Measurements from ENCODE around the gene NDUFAF5. TPM values are rescaled to one million over a fixed set of nuclear protein-coding genes. Genes with fewer than 3 reads are reported as not detected.

Gene NDUFAF5
- total RNA-seq, 5 donors from 2014 or later (not counting 1 experiment from before 2014, with no cell fraction given): 25.6 to 39.4 (median 30.1) TPM

DNA sequence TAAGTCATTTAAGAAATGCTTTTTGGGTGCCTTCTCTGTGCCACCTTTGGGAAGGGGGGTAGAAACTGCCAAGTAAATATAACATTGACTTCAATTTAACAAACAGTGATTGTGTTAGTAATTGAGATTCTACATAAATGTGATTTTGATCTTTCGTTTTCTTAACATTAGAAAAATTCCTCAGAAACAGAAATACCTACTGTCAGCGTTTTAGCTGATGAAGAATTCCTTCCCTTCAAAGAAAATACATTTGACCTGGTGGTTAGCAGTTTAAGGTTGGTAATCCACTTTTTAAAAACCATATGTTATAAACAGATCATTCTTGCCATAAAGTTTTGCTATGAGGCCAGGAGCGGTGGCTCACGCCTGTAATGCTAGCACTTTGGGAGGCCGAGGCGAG lies 9.8 kb downstream of the NDUFAF5 start:
- no peaks in the 10 kb centered on the region for H3K27me3 ChIP-seq (replicated peaks in 1 of 2; ENCODE audit: control insufficient read depth in 2 of 2, extremely low read depth in 1 of 2, insufficient read depth in 2 of 2, low read length in 1 of 2)
- H3K4me1 Mint-ChIP-seq: peaks cover under 1 to 20% (median 9%) of the 10 kb centered on the region in 3 donors
- no peak overlapping the region for H3K4me3 ChIP-seq (ENCODE audit: control insufficient read depth in 1 of 2, extremely low read depth in 1 of 2, low read length in 1 of 2)
- 100% methylated on average over 2 of the region's 6 CpGs for WGBS (ENCODE audit: insufficient coverage)
- ChIA-PET POLR2A (no interaction called here), CTCF (interaction anchor here in 1 of 2 donors (1.4 kb wide), 1 partner anchor 9 kb away, joined by 3 read pairs; no protein-coding TSS in a partner anchor)
- H3K27ac ChIP-seq (ENCODE audit: low read length): no peak overlapping the region
- H3K27me3 Mint-ChIP-seq: no peaks in the 10 kb centered on the region
- ATAC-seq (replicated peaks in 1 of 4): no peak
- peaks cover 6 to 82% of the 10 kb centered on the region in 2 donors for H3K36me3 ChIP-seq (ENCODE audit: control insufficient read depth in 2 of 2, extremely low read depth in 1 of 2, insufficient read depth in 1 of 2, low read length in 1 of 2)
- no peaks in the 10 kb centered on the region for H3K9me3 Mint-ChIP-seq
- no peaks in the 10 kb centered on the region for H3K9me3 ChIP-seq
- H3K4me3 Mint-ChIP-seq: no peak overlapping the region
- no peak overlapping the region for H3K27ac Mint-ChIP-seq
- H3K36me3 Mint-ChIP-seq: peaks cover 57% of the 10 kb centered on the region
- H3K4me1 ChIP-seq (ENCODE audit: control insufficient read depth in 1 of 2, extremely low read depth in 1 of 2, insufficient read depth in 2 of 2, low read length in 2 of 2): no peaks in the 10 kb centered on the region
- no peak for DNase-seq

DNA sequence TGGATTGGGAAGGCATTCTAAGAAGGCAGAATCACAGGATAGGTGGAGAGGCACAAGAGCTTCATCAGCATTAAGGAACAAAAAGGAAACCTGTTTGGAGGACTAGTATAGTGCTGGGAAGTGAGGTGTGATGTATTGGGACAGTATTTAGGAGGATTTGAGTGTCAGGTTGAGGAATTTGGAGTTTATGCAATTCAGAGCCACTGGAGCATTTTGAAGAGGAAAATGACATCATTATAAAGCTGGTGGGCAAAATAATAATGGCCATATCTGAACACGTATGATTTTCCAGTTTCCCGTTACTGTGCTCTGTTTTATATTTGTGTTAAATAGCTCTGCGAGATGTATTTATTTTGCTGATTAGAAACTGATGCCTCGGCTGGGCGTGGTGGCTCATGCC lies 14.2 kb downstream of the NDUFAF5 start:
- 92% methylated on average over 2 of the region's 5 CpGs for WGBS (ENCODE audit: insufficient coverage)
- no peak for ATAC-seq (replicated peaks in 1 of 4)
- H3K9me3 Mint-ChIP-seq: no peaks in the 10 kb centered on the region

DNA sequence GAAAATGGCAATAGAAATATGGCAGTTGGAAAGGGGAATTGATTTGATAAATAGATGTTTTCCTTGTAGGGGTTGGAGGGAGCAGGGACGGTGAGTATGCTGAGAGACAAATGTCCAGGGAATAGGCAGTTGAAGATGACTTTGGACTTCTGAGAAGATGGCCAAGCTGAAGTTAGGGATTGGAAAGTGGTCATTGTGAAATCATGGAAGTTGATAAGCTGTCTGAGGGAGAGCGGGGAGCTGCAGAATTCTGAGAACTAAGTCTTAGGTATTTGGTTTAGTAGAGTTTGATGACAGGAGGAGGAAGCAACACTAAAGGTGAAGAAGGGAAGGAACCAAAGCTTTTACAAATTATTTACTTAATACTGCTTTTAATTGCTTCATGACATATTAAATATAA lies 15.1 kb downstream of the NDUFAF5 start:
- H3K4me3 Mint-ChIP-seq: no peak overlapping the region
- no peak overlapping the region for H3K27ac Mint-ChIP-seq

More for the DNA sequence above, 14.2 kb downstream of the NDUFAF5 start:
- ChIA-PET CTCF (no interaction called here), POLR2A (no interaction called here)
- Histone ChIP-seq H3K27ac (ENCODE audit: low read length) (no peak overlapping the region), H3K4me1 (ENCODE audit: control insufficient read depth in 1 of 2, extremely low read depth in 1 of 2, insufficient read depth in 2 of 2, low read length in 2 of 2) (no peaks in the 10 kb centered on the region), H3K9me3 (no peaks in the 10 kb centered on the region), H3K27me3 (replicated peaks in 1 of 2; ENCODE audit: control insufficient read depth in 2 of 2, extremely low read depth in 1 of 2, insufficient read depth in 2 of 2, low read length in 1 of 2) (no peaks in the 10 kb centered on the region), H3K36me3 (ENCODE audit: control insufficient read depth in 2 of 2, extremely low read depth in 1 of 2, insufficient read depth in 1 of 2, low read length in 1 of 2) (peaks cover 6 to 81% of the 10 kb centered on the region in 2 donors), H3K4me3 (ENCODE audit: control insufficient read depth in 1 of 2, extremely low read depth in 1 of 2, low read length in 1 of 2) (no peak overlapping the region)
- Mint-ChIP-seq H3K4me1 (peaks cover 0 to 4% (median 0%) of the 10 kb centered on the region in 3 donors), H3K36me3 (peaks cover 58% of the 10 kb centered on the region), H3K4me3 (no peak overlapping the region), H3K27ac (no peak overlapping the region), H3K27me3 (no peaks in the 10 kb centered on the region)
- no peak for DNase-seq

DNA sequence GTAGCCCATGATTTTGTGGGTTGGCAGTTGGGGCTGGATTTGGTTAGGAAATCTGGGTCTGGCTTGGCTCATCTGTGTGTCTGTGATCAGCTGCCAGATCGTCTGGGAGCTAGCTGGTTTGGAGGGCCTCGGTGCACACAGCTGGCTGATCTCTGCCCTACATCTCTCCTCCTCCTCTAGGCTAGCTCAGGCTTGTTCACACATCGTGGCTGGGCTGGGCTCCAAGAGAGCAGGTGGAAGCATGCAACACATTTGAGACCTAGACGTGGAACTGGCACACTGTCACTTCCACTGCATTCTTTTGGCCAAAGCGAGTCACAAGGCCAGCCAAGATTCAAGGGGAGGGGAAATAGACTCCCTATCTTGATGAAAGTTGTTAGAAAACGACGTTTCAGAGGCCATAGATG lies 15.9 kb downstream of the NDUFAF5 start:
- ChIA-PET CTCF (interaction anchor here (1.1 to 1.5 kb wide), 2 partner anchors 12 kb away, joined by 3 read pairs; no protein-coding TSS in a partner anchor), POLR2A (no interaction called here)
- no peak for ATAC-seq (replicated peaks in 1 of 4)
- Mint-ChIP-seq H3K36me3 (peaks cover 61% of the 10 kb centered on the region), H3K4me1 (peaks cover 0 to 4% (median 0%) of the 10 kb centered on the region in 3 donors), H3K4me3 (no peak overlapping the region), H3K27ac (no peak overlapping the region), H3K27me3 (no peaks in the 10 kb centered on the region), H3K9me3 (no peaks in the 10 kb centered on the region)
- Histone ChIP-seq H3K4me1 (ENCODE audit: control insufficient read depth in 1 of 2, extremely low read depth in 1 of 2, insufficient read depth in 2 of 2, low read length in 2 of 2) (no peaks in the 10 kb centered on the region), H3K36me3 (ENCODE audit: control insufficient read depth in 2 of 2, extremely low read depth in 1 of 2, insufficient read depth in 1 of 2, low read length in 1 of 2) (peaks cover 8 to 69% of the 10 kb centered on the region in 2 donors), H3K27me3 (replicated peaks in 1 of 2; ENCODE audit: control insufficient read depth in 2 of 2, extremely low read depth in 1 of 2, insufficient read depth in 2 of 2, low read length in 1 of 2) (no peaks in the 10 kb centered on the region), H3K4me3 (ENCODE audit: control insufficient read depth in 1 of 2, extremely low read depth in 1 of 2, low read length in 1 of 2) (no peak overlapping the region), H3K9me3 (no peaks in the 10 kb centered on the region), H3K27ac (ENCODE audit: low read length) (no peak overlapping the region)
- no peak for DNase-seq
- 45% methylated on average over 4 of the region's 7 CpGs for WGBS (ENCODE audit: insufficient coverage)

More for the DNA sequence above, 15.1 kb downstream of the NDUFAF5 start:
- Histone ChIP-seq H3K9me3 (no peaks in the 10 kb centered on the region), H3K27me3 (replicated peaks in 1 of 2; ENCODE audit: control insufficient read depth in 2 of 2, extremely low read depth in 1 of 2, insufficient read depth in 2 of 2, low read length in 1 of 2) (no peaks in the 10 kb centered on the region), H3K4me3 (ENCODE audit: control insufficient read depth in 1 of 2, extremely low read depth in 1 of 2, low read length in 1 of 2) (no peak overlapping the region), H3K27ac (ENCODE audit: low read length) (no peak overlapping the region), H3K4me1 (ENCODE audit: control insufficient read depth in 1 of 2, extremely low read depth in 1 of 2, insufficient read depth in 2 of 2, low read length in 2 of 2) (no peaks in the 10 kb centered on the region), H3K36me3 (ENCODE audit: control insufficient read depth in 2 of 2, extremely low read depth in 1 of 2, insufficient read depth in 1 of 2, low read length in 1 of 2) (peaks cover 6 to 73% of the 10 kb centered on the region in 2 donors)
- ChIA-PET CTCF (interaction anchor here (1.1 to 1.5 kb wide), 2 partner anchors 12 kb away, joined by 3 read pairs; no protein-coding TSS in a partner anchor), POLR2A (no interaction called here)
- 100% methylated on average over 1 of the region's 2 CpGs for WGBS (ENCODE audit: insufficient coverage)
- DNase-seq: no peak
- no peak for ATAC-seq (replicated peaks in 1 of 4)
- H3K27me3 Mint-ChIP-seq: no peaks in the 10 kb centered on the region
- H3K4me1 Mint-ChIP-seq: peaks cover 0 to 4% (median 0%) of the 10 kb centered on the region in 3 donors
- peaks cover 64% of the 10 kb centered on the region for H3K36me3 Mint-ChIP-seq
- no peaks in the 10 kb centered on the region for H3K9me3 Mint-ChIP-seq

- Mint-ChIP-seq H3K4me3 (no peak overlapping the region), H3K4me1 (no peaks in the 10 kb centered on the region), H3K27ac (no peak overlapping the region), H3K9me3 (no peaks in the 10 kb centered on the region), H3K27me3 (no peaks in the 10 kb centered on the region), H3K36me3 (peaks cover 22% of the 10 kb centered on the region)
- Histone ChIP-seq H3K27me3 (replicated peaks in 1 of 2; ENCODE audit: control insufficient read depth in 2 of 2, extremely low read depth in 1 of 2, insufficient read depth in 2 of 2, low read length in 1 of 2) (no peaks in the 10 kb centered on the region), H3K36me3 (ENCODE audit: control insufficient read depth in 2 of 2, extremely low read depth in 1 of 2, insufficient read depth in 1 of 2, low read length in 1 of 2) (peaks cover 10 to 67% of the 10 kb centered on the region in 2 donors), H3K9me3 (no peaks in the 10 kb centered on the region), H3K27ac (ENCODE audit: low read length) (no peak overlapping the region), H3K4me1 (ENCODE audit: control insufficient read depth in 1 of 2, extremely low read depth in 1 of 2, insufficient read depth in 2 of 2, low read length in 2 of 2) (no peaks in the 10 kb centered on the region), H3K4me3 (ENCODE audit: control insufficient read depth in 1 of 2, extremely low read depth in 1 of 2, low read length in 1 of 2) (no peak overlapping the region)
- ATAC-seq (replicated peaks in 1 of 4) (no peak), DNase-seq (no peak)
- WGBS (ENCODE audit: insufficient coverage): 73% methylated on average over 2 of the region's 2 CpGs
- ChIA-PET POLR2A (no interaction called here), CTCF (no interaction called here)
Observed at GRCh38 chr20:13809373-13809772, 24.5 kb downstream of the NDUFAF5 start.

DNA sequence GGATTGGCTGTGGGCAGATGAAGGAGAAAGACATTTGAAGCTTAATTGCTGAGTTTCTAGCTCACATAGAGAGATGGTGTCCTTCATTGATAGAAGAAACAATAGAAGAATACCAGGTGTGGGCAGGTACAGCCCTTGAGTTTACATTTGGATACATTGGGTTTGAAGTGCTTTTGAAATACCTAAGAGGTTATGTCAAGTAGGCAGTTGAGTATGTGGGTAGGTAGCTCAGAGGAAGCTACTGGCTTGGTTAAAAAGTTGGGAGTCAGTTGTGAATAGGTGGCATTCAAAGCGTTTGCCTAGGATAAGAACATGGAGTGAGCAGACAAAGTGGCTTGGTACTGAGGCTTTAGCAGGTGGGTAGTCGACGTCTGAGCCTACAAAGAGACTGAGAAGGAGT lies 25.0 kb downstream of the NDUFAF5 start:
- 100% methylated on average over 3 of the region's 3 CpGs for WGBS (ENCODE audit: insufficient coverage)
- H3K27me3 ChIP-seq (replicated peaks in 1 of 2; ENCODE audit: control insufficient read depth in 2 of 2, extremely low read depth in 1 of 2, insufficient read depth in 2 of 2, low read length in 1 of 2): no peaks in the 10 kb centered on the region

More for the DNA sequence above, 25.0 kb downstream of the NDUFAF5 start:
- H3K4me3 Mint-ChIP-seq: no peak overlapping the region
- ATAC-seq (replicated peaks in 1 of 4) (no peak), DNase-seq (no peak)
- H3K4me3 ChIP-seq (ENCODE audit: control insufficient read depth in 1 of 2, extremely low read depth in 1 of 2, low read length in 1 of 2): no peak overlapping the region
- H3K9me3 ChIP-seq: no peaks in the 10 kb centered on the region
- ChIA-PET CTCF (interaction anchor here in 1 of 2 donors (0.6 kb wide), 1 partner anchor 42 kb away, joined by 3 read pairs; no protein-coding TSS in a partner anchor), POLR2A (no interaction called here)
- no peak overlapping the region for H3K27ac ChIP-seq (ENCODE audit: low read length)
- H3K4me1 ChIP-seq (ENCODE audit: control insufficient read depth in 1 of 2, extremely low read depth in 1 of 2, insufficient read depth in 2 of 2, low read length in 2 of 2): no peaks in the 10 kb centered on the region
- no peaks in the 10 kb centered on the region for H3K27me3 Mint-ChIP-seq
- peaks cover 19% of the 10 kb centered on the region for H3K36me3 Mint-ChIP-seq
- H3K36me3 ChIP-seq (ENCODE audit: control insufficient read depth in 2 of 2, extremely low read depth in 1 of 2, insufficient read depth in 1 of 2, low read length in 1 of 2): peaks cover 10 to 71% of the 10 kb centered on the region in 2 donors
- no peak overlapping the region for H3K27ac Mint-ChIP-seq
- no peaks in the 10 kb centered on the region for H3K9me3 Mint-ChIP-seq
- H3K4me1 Mint-ChIP-seq: no peaks in the 10 kb centered on the region

All from T-cell (primary cell).